A549 (cell line): ENCODE measurements around the gene CCDC60.

Experiments
- CHD2 ChIP-seq: fragments of 150-350 bp; IDR thresholded peaks from 2 replicates; pipeline ENCODE4 v1.6.1; 2014; ENCODE audit warnings: low read length; ENCODE audit not compliant: partially characterized antibody
- EP300 ChIP-seq, 2 experiments: fragments of >200 bp; sonication (Bioruptor Twin); formaldehyde crosslinking; IDR thresholded peaks; 2 replicates in 1 of 2; 3 replicates in 1 of 2; pipeline ENCODE4 v1.6.1; 2016 to 2017
- FOSL2 ChIP-seq, 2 experiments: fragments of 450-650 bp in 1 of 2; fragments of >200 bp in 1 of 2; sonication (Bioruptor Twin) in 1 of 2; formaldehyde crosslinking; IDR thresholded peaks; 2 replicates each; pipeline versions ENCODE4 v1.5.0 to v1.6.1; 2016 to 2020; ENCODE audit warnings: mild to moderate bottlenecking in 1 of 2, moderate library complexity in 1 of 2
- JUNB ChIP-seq: fragments of >200 bp; sonication (Bioruptor Twin); formaldehyde crosslinking; IDR thresholded peaks from 2 replicates; pipeline ENCODE4 v1.6.1; 2016
- MYC ChIP-seq: IDR thresholded peaks from 2 replicates; pipeline ENCODE4 v1.6.1; 2012; ENCODE audit warnings: mild to moderate bottlenecking, inconsistent platforms, low read length, improper control_type of control experiment, borderline replicate concordance
- PHF8 ChIP-seq: fragments of 200-600 bp; sonication (generic); IDR thresholded peaks from 2 replicates; pipeline ENCODE4 v1.6.1; 2016; ENCODE audit warnings: low read depth, mild to moderate bottlenecking, antibody characterized with exemption, moderate library complexity, borderline replicate concordance
- POLR2A ChIP-seq: IDR thresholded peaks from 2 replicates; pipeline ENCODE4 v1.6.1; 2012; ENCODE audit warnings: mild to moderate bottlenecking, low read length
- RFX5 ChIP-seq: fragments of 450-650 bp; IDR thresholded peaks from 2 replicates; pipeline ENCODE4 v1.7.1; 2014; ENCODE audit warnings: antibody characterized with exemption, mild to moderate bottlenecking, moderate library complexity
- RNF2 ChIP-seq: fragments of 200-600 bp; sonication (generic); IDR thresholded peaks from 2 replicates; pipeline ENCODE4 v1.6.1; 2016; ENCODE audit warnings: low read depth, mild to moderate bottlenecking, antibody characterized with exemption, moderate library complexity, borderline replicate concordance
- TF ChIP-seq, protein P1 (sequence below): fragments of >200 bp; sonication (Bioruptor Twin); formaldehyde crosslinking; IDR thresholded peaks from 3 replicates; pipeline ENCODE4 v1.5.1; 2016
- TF ChIP-seq, protein P2 (sequence below): fragments of 450-650 bp; IDR thresholded peaks from 2 replicates; pipeline ENCODE4 v1.6.1; 2014; ENCODE audit warnings: antibody characterized with exemption
- TF ChIP-seq, protein P3 (sequence below): fragments of 200-600 bp; sonication (generic); IDR thresholded peaks from 2 replicates; pipeline ENCODE4 v1.6.1; 2016; ENCODE audit warnings: antibody characterized with exemption, mild to moderate bottlenecking, moderate library complexity
- TF ChIP-seq, protein P4 (sequence below): fragments of 150-350 bp; IDR thresholded peaks from 2 replicates; pipeline ENCODE4 v1.6.1; 2014; ENCODE audit warnings: low read depth, mild to moderate bottlenecking, low read length

DNA sequence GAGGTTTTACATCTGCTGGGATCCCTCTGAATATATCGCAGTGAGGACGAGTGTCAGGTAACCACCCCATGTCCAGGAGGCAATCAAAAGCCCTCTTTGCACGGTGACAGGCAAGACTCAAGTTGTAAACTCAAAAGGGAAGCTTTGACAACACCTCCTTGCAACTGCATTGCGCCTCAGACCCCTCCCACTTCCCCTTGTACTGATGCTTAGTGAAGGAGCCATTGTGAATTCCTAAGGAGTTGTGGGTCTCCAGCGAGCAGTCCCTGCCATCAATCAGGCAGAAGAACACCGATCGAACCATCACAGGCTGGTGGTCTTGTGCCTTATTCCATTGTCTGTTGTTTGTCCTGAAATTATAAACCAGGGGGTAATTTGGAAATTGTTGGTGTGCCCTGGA lies 112.6 kb downstream of the CCDC60 start:
- TF ChIP-seq, protein P1, sequence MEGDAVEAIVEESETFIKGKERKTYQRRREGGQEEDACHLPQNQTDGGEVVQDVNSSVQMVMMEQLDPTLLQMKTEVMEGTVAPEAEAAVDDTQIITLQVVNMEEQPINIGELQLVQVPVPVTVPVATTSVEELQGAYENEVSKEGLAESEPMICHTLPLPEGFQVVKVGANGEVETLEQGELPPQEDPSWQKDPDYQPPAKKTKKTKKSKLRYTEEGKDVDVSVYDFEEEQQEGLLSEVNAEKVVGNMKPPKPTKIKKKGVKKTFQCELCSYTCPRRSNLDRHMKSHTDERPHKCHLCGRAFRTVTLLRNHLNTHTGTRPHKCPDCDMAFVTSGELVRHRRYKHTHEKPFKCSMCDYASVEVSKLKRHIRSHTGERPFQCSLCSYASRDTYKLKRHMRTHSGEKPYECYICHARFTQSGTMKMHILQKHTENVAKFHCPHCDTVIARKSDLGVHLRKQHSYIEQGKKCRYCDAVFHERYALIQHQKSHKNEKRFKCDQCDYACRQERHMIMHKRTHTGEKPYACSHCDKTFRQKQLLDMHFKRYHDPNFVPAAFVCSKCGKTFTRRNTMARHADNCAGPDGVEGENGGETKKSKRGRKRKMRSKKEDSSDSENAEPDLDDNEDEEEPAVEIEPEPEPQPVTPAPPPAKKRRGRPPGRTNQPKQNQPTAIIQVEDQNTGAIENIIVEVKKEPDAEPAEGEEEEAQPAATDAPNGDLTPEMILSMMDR = no peak
- TF ChIP-seq FOSL2 (IDR thresholded peaks at IDR 0.05) = no peak
- no peak for TF ChIP-seq FOSL2 (CRISPR knock-in tag; IDR thresholded peaks at IDR 0.05)
- TF ChIP-seq, protein P2, sequence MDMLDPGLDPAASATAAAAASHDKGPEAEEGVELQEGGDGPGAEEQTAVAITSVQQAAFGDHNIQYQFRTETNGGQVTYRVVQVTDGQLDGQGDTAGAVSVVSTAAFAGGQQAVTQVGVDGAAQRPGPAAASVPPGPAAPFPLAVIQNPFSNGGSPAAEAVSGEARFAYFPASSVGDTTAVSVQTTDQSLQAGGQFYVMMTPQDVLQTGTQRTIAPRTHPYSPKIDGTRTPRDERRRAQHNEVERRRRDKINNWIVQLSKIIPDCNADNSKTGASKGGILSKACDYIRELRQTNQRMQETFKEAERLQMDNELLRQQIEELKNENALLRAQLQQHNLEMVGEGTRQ = no peak
- TF ChIP-seq, protein P3, sequence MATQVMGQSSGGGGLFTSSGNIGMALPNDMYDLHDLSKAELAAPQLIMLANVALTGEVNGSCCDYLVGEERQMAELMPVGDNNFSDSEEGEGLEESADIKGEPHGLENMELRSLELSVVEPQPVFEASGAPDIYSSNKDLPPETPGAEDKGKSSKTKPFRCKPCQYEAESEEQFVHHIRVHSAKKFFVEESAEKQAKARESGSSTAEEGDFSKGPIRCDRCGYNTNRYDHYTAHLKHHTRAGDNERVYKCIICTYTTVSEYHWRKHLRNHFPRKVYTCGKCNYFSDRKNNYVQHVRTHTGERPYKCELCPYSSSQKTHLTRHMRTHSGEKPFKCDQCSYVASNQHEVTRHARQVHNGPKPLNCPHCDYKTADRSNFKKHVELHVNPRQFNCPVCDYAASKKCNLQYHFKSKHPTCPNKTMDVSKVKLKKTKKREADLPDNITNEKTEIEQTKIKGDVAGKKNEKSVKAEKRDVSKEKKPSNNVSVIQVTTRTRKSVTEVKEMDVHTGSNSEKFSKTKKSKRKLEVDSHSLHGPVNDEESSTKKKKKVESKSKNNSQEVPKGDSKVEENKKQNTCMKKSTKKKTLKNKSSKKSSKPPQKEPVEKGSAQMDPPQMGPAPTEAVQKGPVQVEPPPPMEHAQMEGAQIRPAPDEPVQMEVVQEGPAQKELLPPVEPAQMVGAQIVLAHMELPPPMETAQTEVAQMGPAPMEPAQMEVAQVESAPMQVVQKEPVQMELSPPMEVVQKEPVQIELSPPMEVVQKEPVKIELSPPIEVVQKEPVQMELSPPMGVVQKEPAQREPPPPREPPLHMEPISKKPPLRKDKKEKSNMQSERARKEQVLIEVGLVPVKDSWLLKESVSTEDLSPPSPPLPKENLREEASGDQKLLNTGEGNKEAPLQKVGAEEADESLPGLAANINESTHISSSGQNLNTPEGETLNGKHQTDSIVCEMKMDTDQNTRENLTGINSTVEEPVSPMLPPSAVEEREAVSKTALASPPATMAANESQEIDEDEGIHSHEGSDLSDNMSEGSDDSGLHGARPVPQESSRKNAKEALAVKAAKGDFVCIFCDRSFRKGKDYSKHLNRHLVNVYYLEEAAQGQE = no peak
- TF ChIP-seq, protein P4, sequence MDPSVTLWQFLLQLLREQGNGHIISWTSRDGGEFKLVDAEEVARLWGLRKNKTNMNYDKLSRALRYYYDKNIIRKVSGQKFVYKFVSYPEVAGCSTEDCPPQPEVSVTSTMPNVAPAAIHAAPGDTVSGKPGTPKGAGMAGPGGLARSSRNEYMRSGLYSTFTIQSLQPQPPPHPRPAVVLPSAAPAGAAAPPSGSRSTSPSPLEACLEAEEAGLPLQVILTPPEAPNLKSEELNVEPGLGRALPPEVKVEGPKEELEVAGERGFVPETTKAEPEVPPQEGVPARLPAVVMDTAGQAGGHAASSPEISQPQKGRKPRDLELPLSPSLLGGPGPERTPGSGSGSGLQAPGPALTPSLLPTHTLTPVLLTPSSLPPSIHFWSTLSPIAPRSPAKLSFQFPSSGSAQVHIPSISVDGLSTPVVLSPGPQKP = no peak
- no peak for TF ChIP-seq POLR2A
- TF ChIP-seq RFX5 = no peak
- no peak for TF ChIP-seq PHF8
- no peak for TF ChIP-seq MYC
- no peak for TF ChIP-seq JUNB
- TF ChIP-seq EP300 (IDR thresholded peaks at IDR 0.05) = no peak
- TF ChIP-seq CHD2 = no peak
- TF ChIP-seq RNF2 = no peak
